H9 (cell line): ENCODE results near the gene SMCO1. TPM values are rescaled to one million over a fixed set of nuclear protein-coding genes. Genes with fewer than 3 reads are reported as not detected.
"Not testable (repeated sequence)": the region's sequence is repeated elsewhere in the genome, so short reads cannot be mapped to it uniquely, and the experiment has no call there.

Experiments used
- DNase-seq: peaks from one replicate; pipeline ENCODE4 v3.0.0-alpha.2; 2017
- H2AFZ ChIP-seq: one replicate; pipeline ENCODE4 v1.6.1; 2013; ENCODE audit warnings: mild to moderate bottlenecking, low read length, control low read depth, moderate library complexity
- H2AK5ac ChIP-seq: 2 replicates; pipeline ENCODE4 v1.6.1; 2013; ENCODE audit warnings: low read length, control low read depth, mixed read lengths; ENCODE audit not compliant: insufficient read length
- H2BK120ac ChIP-seq: one replicate; pipeline ENCODE4 v1.6.1; 2013; ENCODE audit warnings: low read depth, mild to moderate bottlenecking, low read length, control low read depth, inconsistent platforms; ENCODE audit not compliant: poor library complexity, severe bottlenecking
- H2BK12ac ChIP-seq: 2 replicates; pipeline ENCODE4 v1.6.1; 2013; ENCODE audit warnings: low read length, control low read depth, mixed read lengths, low read depth; ENCODE audit not compliant: insufficient read length
- H2BK15ac ChIP-seq: 2 replicates; pipeline ENCODE4 v1.6.1; 2013; ENCODE audit warnings: low read depth, low read length, control low read depth
- H2BK20ac ChIP-seq: one replicate; pipeline ENCODE4 v1.6.1; 2013; ENCODE audit warnings: low read depth, mild to moderate bottlenecking, low read length, control low read depth, inconsistent platforms; ENCODE audit not compliant: poor library complexity, severe bottlenecking
- H2BK5ac ChIP-seq: 2 replicates; pipeline ENCODE4 v1.6.1; 2013; ENCODE audit warnings: low read length, control low read depth, mixed read lengths; ENCODE audit not compliant: insufficient read length
- H3K14ac ChIP-seq: 2 replicates; pipeline ENCODE4 v1.6.1; 2013; ENCODE audit warnings: low read length, control low read depth; ENCODE audit not compliant: insufficient read depth
- H3K18ac ChIP-seq: 2 replicates; pipeline ENCODE4 v1.6.1; 2013; ENCODE audit warnings: low read depth, mild to moderate bottlenecking, mixed read lengths, low read length, control low read depth; ENCODE audit not compliant: insufficient read length
- H3K23ac ChIP-seq: 2 replicates; pipeline ENCODE4 v1.6.1; 2013; ENCODE audit warnings: low read length, control low read depth, mixed read lengths, low read depth; ENCODE audit not compliant: insufficient read length
- H3K23me2 ChIP-seq: 2 replicates; pipeline ENCODE4 v1.6.1; 2013; ENCODE audit warnings: low read depth, mild to moderate bottlenecking, mixed read lengths, low read length, control low read depth; ENCODE audit not compliant: insufficient read length, poor library complexity, severe bottlenecking
- H3K27ac ChIP-seq: 2 replicates; pipeline ENCODE4 v1.5.1; 2013; ENCODE audit warnings: low read length, control low read depth, mixed read lengths, low read depth; ENCODE audit not compliant: insufficient read length
- H3K27me3 ChIP-seq: 2 replicates; pipeline ENCODE4 v1.6.1; 2013; ENCODE audit warnings: low read length, control low read depth, inconsistent platforms; ENCODE audit not compliant: insufficient read depth
- H3K4ac ChIP-seq: 2 replicates; pipeline ENCODE4 v1.6.1; 2013; ENCODE audit warnings: low read depth, mild to moderate bottlenecking, control low read depth, inconsistent platforms, low read length, moderate library complexity
- H3K4me1 ChIP-seq: 2 replicates; pipeline ENCODE4 v1.6.1; 2013; ENCODE audit warnings: low read length, control low read depth, inconsistent platforms; ENCODE audit not compliant: insufficient read depth
- H3K4me2 ChIP-seq: 2 replicates; pipeline ENCODE4 v1.6.1; 2013; ENCODE audit warnings: low read length, control low read depth, mixed read lengths; ENCODE audit not compliant: insufficient read length, insufficient read depth
- H3K56ac ChIP-seq: 2 replicates; pipeline ENCODE4 v1.6.1; 2013; ENCODE audit warnings: low read depth, mild to moderate bottlenecking, mixed read lengths, low read length, control low read depth; ENCODE audit not compliant: insufficient read length
- H3K79me1 ChIP-seq: 2 replicates; pipeline ENCODE4 v1.6.1; 2013; ENCODE audit warnings: low read depth, mild to moderate bottlenecking, moderate library complexity, low read length, control low read depth, inconsistent platforms; ENCODE audit not compliant: insufficient read depth, poor library complexity, severe bottlenecking
- H3K79me2 ChIP-seq: 2 replicates; pipeline ENCODE4 v1.6.1; 2013; ENCODE audit warnings: low read length, control low read depth, inconsistent platforms; ENCODE audit not compliant: insufficient read depth
- H3K9ac ChIP-seq: 2 replicates; pipeline ENCODE4 v1.6.1; 2013; ENCODE audit warnings: low read length, control low read depth, mixed read lengths; ENCODE audit not compliant: insufficient read length; ENCODE audit errors: extremely low read depth
- H3K9me3 ChIP-seq: one replicate; pipeline ENCODE4 v1.6.1; 2013; ENCODE audit warnings: low read depth, low read length, inconsistent platforms; ENCODE audit not compliant: control insufficient read depth
- H3T11ph ChIP-seq: one replicate; pipeline ENCODE4 v1.6.1; 2013; ENCODE audit warnings: mild to moderate bottlenecking, low read length, control low read depth, inconsistent platforms
- H4K20me1 ChIP-seq: one replicate; pipeline ENCODE4 v1.6.1; 2013; ENCODE audit not compliant: control insufficient read depth, insufficient read length, insufficient read depth
- H4K5ac ChIP-seq: 2 replicates; pipeline ENCODE4 v1.6.1; 2013; ENCODE audit warnings: low read depth, mild to moderate bottlenecking, mixed read lengths, low read length, control low read depth; ENCODE audit not compliant: insufficient read length
- H4K8ac ChIP-seq: replicated peaks from 2 replicates; pipeline ENCODE4 v1.6.1; 2013; ENCODE audit warnings: low read length, control low read depth, mixed read lengths, low read depth; ENCODE audit not compliant: insufficient read length
- H4K91ac ChIP-seq: 2 replicates; pipeline ENCODE4 v1.6.1; 2013; ENCODE audit warnings: low read depth, mild to moderate bottlenecking, moderate library complexity, mixed read lengths, low read length, control low read depth; ENCODE audit not compliant: insufficient read length
- H3K27ac Mint-ChIP-seq, 3 experiments: 2 replicates in 2 of 3; 3 replicates in 1 of 3; pipeline ENCODE4 v1.8.0; 2020 to 2021; ENCODE audit warnings: mixed read lengths in 3 of 3, mild to moderate bottlenecking in 1 of 3, moderate library complexity in 1 of 3
- H3K27me3 Mint-ChIP-seq: 2 replicates; pipeline ENCODE4 v1.8.0; 2021; ENCODE audit warnings: low read depth, mild to moderate bottlenecking, moderate library complexity, mixed read lengths
- H3K36me3 Mint-ChIP-seq, 3 experiments: 2 replicates in 2 of 3; 3 replicates in 1 of 3; pipeline ENCODE4 v1.8.0; 2020 to 2021; ENCODE audit warnings: low read depth in 3 of 3, mixed read lengths in 3 of 3; ENCODE audit not compliant: insufficient read depth in 1 of 3
- H3K4me1 Mint-ChIP-seq, 2 experiments: 2 replicates each; pipeline ENCODE4 v1.8.0; 2020; ENCODE audit warnings: mixed read lengths in 2 of 2
- H3K4me3 Mint-ChIP-seq, 2 experiments: 2 replicates in 1 of 2; 3 replicates in 1 of 2; pipeline ENCODE4 v1.8.0; 2020 to 2021; ENCODE audit warnings: mild to moderate bottlenecking in 2 of 2, mixed read lengths in 2 of 2, moderate library complexity in 1 of 2
- H3K9me3 Mint-ChIP-seq, 2 experiments: 2 replicates in 1 of 2; 3 replicates in 1 of 2; pipeline ENCODE4 v1.8.0; 2020; ENCODE audit warnings: mild to moderate bottlenecking in 2 of 2, mixed read lengths in 2 of 2, moderate library complexity in 1 of 2
- WGBS: extraction: QIAGEN DNeasy Blood & Tissue Kit; methylation state at CpG from one replicate; pipeline ENCODE4 v1.1.7; 2013; ENCODE audit warnings: missing lambda C conversion rate, low lambda C conversion rate, mixed read lengths; ENCODE audit not compliant: insufficient read length; ENCODE audit errors: extremely low coverage; 5-methylcytosine and 5-hydroxymethylcytosine counted together
- total RNA-seq: library from RNA; stranded (reverse); gene quantifications from 2 replicates; pipeline ENCODE4 v1.2.1, GENCODE V29; 2021

Gene SMCO1
- total RNA-seq, 1 experiment from 2014 or later, result not detected

DNA sequence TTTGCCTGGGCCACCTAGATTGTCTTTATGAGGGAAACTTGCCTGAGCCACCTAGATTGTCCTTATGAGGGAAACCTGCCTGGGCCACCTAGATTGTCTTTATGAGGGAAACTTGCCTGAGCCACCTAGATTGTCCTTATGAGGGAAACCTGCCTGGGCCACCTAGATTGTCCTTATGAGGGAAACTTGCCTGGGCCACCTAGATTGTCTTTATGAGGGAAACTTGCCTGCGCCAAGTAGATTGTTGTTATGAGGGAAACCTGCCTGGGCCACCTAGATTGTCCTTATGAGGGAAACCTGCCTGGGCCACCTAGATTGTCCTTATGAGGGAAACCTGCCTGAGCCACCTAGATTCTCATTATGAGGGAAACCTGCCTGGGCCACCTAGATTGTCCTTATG, 4.0 kb downstream of the SMCO1 start:
- not testable (repeated sequence) for H2BK15ac ChIP-seq, H3K4me1 ChIP-seq, H3K79me1 ChIP-seq, H3K27me3 Mint-ChIP-seq, H3K4me2 ChIP-seq, H4K20me1 ChIP-seq, H3K27me3 ChIP-seq, H3K9ac ChIP-seq, H3K4me3 Mint-ChIP-seq, H2BK12ac ChIP-seq, H3K27ac Mint-ChIP-seq, H3K27ac ChIP-seq, H3K14ac ChIP-seq, H2AK5ac ChIP-seq, H2BK120ac ChIP-seq, DNase-seq, H3K56ac ChIP-seq, H3K36me3 Mint-ChIP-seq, H4K8ac ChIP-seq, H3K9me3 ChIP-seq, H3K23ac ChIP-seq, H3K4ac ChIP-seq, H4K91ac ChIP-seq, H2AFZ ChIP-seq, H3K4me1 Mint-ChIP-seq, H2BK5ac ChIP-seq, H4K5ac ChIP-seq, H3K79me2 ChIP-seq, H3T11ph ChIP-seq, H3K23me2 ChIP-seq, H2BK20ac ChIP-seq, H3K18ac ChIP-seq
- no CpG with 5 or more reads among the region's 1 CpG for WGBS
- H3K9me3 Mint-ChIP-seq, result peaks cover 8 to 11% of the 10 kb centered on the region in 2 experiments
